Measurements from ENCODE around the gene CDH23.

- TF ChIP-seq POLR2AphosphoS5 (IDR thresholded peaks at IDR 0.05) (no peak), POLR2A (IDR thresholded peaks at IDR 0.05) (no peak), EP300 (IDR thresholded peaks at IDR 0.05; ENCODE audit: low read depth) (no peak)
- TF ChIP-seq, protein P1, sequence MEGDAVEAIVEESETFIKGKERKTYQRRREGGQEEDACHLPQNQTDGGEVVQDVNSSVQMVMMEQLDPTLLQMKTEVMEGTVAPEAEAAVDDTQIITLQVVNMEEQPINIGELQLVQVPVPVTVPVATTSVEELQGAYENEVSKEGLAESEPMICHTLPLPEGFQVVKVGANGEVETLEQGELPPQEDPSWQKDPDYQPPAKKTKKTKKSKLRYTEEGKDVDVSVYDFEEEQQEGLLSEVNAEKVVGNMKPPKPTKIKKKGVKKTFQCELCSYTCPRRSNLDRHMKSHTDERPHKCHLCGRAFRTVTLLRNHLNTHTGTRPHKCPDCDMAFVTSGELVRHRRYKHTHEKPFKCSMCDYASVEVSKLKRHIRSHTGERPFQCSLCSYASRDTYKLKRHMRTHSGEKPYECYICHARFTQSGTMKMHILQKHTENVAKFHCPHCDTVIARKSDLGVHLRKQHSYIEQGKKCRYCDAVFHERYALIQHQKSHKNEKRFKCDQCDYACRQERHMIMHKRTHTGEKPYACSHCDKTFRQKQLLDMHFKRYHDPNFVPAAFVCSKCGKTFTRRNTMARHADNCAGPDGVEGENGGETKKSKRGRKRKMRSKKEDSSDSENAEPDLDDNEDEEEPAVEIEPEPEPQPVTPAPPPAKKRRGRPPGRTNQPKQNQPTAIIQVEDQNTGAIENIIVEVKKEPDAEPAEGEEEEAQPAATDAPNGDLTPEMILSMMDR (IDR thresholded peaks at IDR 0.05): no peak
Observed at GRCh38 chr10:71625445-71626175, 228.9 kb downstream of the CDH23 start.

All from transverse colon (tissue), 4 donors.